ENCODE data around the gene PRICKLE1. TPM values are rescaled to one million over a fixed set of nuclear protein-coding genes. Genes with fewer than 3 reads are reported as not detected.

The PRICKLE1 gene
- total and polyA plus RNA-seq, 2 donors (not counting 3 experiments of a cell fraction or from before 2014, with no cell fraction given) = 34.3 to 86.0 TPM

DNA sequence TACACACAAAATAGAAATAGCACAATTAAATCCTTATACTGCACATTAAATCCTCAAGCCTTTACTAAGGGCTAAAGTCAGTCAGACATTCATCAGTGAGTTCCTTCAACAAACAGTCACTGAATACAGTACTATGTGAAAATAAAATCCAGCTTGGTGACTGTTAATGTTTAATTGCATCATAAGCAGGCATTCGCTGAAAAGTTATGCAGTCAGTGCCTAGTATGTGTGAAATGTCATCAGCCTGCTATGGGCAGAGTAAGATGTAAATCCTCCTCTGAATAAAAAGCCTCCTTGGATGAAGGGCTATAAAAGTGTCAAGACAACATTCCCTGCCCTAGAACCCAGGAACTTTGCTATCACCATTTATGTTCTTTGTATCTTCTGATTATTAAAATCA is 116.4 kb downstream of the PRICKLE1 start:
- no peaks in the 10 kb centered on the region for H3K9me3 ChIP-seq (replicated peaks; ENCODE audit: control insufficient read depth, insufficient read depth, low read length)
- DNase-seq (ENCODE audit: low read depth, low spot score) (no peak), FAIRE-seq (no peak)
- peaks cover 63% of the 10 kb centered on the region for H3K4me1 ChIP-seq (ENCODE audit: control insufficient read depth, extremely low read depth, insufficient read depth, low read length)
- TF ChIP-seq MYC (IDR thresholded peaks at IDR 0.05; ENCODE audit: low read depth, low read length) = no peak
- TF ChIP-seq POLR2A (IDR thresholded peaks at IDR 0.05; ENCODE audit: low read depth, low read length) = no peak
- TF ChIP-seq JUN (IDR thresholded peaks at IDR 0.05; ENCODE audit: borderline replicate concordance, insufficient read depth, insufficient read length, low read depth) = no peak
- TF ChIP-seq GATA2 (IDR thresholded peaks at IDR 0.05; ENCODE audit: insufficient read depth, insufficient read length, low read depth, low read length) = no peak
- TF ChIP-seq FOS (IDR thresholded peaks at IDR 0.05; ENCODE audit: borderline replicate concordance, insufficient read depth, low read length) = no peak
- no peak for TF ChIP-seq POLR2AphosphoS5 (IDR thresholded peaks at IDR 0.05; ENCODE audit: insufficient read depth, low read depth, low read length)
- TF ChIP-seq MAX (IDR thresholded peaks at IDR 0.05; ENCODE audit: insufficient read depth, insufficient read length) = no peak
- TF ChIP-seq EZH2 (IDR thresholded peaks at IDR 0.05; ENCODE audit: borderline replicate concordance, low read depth, low read length, severe bottlenecking) = no peak
- TF ChIP-seq, protein P1, sequence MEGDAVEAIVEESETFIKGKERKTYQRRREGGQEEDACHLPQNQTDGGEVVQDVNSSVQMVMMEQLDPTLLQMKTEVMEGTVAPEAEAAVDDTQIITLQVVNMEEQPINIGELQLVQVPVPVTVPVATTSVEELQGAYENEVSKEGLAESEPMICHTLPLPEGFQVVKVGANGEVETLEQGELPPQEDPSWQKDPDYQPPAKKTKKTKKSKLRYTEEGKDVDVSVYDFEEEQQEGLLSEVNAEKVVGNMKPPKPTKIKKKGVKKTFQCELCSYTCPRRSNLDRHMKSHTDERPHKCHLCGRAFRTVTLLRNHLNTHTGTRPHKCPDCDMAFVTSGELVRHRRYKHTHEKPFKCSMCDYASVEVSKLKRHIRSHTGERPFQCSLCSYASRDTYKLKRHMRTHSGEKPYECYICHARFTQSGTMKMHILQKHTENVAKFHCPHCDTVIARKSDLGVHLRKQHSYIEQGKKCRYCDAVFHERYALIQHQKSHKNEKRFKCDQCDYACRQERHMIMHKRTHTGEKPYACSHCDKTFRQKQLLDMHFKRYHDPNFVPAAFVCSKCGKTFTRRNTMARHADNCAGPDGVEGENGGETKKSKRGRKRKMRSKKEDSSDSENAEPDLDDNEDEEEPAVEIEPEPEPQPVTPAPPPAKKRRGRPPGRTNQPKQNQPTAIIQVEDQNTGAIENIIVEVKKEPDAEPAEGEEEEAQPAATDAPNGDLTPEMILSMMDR (IDR thresholded peaks at IDR 0.05; ENCODE audit: extremely low read depth in 1 of 2, insufficient read depth in 1 of 2, low read depth in 1 of 2, low read length in 2 of 2) = no peak
- intact Hi-C loops (cut with micrococcal nuclease) (no loop called here), dilution Hi-C loops (cut with MboI; ENCODE audit: extremely low pct_ligation_motif_present, low sequenced_read_pairs) (no loop called here)
- no peaks in the 10 kb centered on the region for H3K9me1 ChIP-seq (replicated peaks; ENCODE audit: control insufficient read depth, extremely low read depth, insufficient read depth, low read length)
- no peak overlapping the region for H2AFZ ChIP-seq (ENCODE audit: low read depth, low read length)
- no TSS peak for BruUV-seq (replicated peaks)
- peaks cover 10 to 29% of the 10 kb centered on the region in 2 experiments for H3K36me3 ChIP-seq (ENCODE audit: control insufficient read depth in 2 of 2, extremely low read depth in 1 of 2, insufficient read depth in 2 of 2, low read length in 2 of 2)
- peak overlapping the region; percentile 52 for H3K27ac ChIP-seq (ENCODE audit: insufficient read depth, low read depth, low read length)
- H3K9ac ChIP-seq (replicated peaks; ENCODE audit: extremely low read depth, insufficient read depth, low read length) = peak overlapping the region; percentile 12
- H4K20me1 ChIP-seq (replicated peaks; ENCODE audit: control insufficient read depth, extremely low read depth, insufficient read depth, low read length) = peaks cover 10% of the 10 kb centered on the region
- no peaks in the 10 kb centered on the region for H3K27me3 ChIP-seq (ENCODE audit: control insufficient read depth in 2 of 2, insufficient read depth in 2 of 2, low read length in 2 of 2)
- H3K4me3 ChIP-seq (replicated peaks in 1 of 3; ENCODE audit: insufficient read depth in 1 of 3, low read depth in 1 of 3, low read length in 3 of 3) = no peak overlapping the region
- peak overlapping the region; percentile 42 for H3K4me2 ChIP-seq (ENCODE audit: insufficient read depth, low read length)
- POLR2A ChIA-PET = no interaction called here
- CTCF ChIA-PET = interaction anchor here (1.4 to 1.8 kb wide), 2 partner anchors 9 to 11 kb away, joined by 3 to 11 read pairs; no protein-coding TSS in a partner anchor
- peaks cover 72% of the 10 kb centered on the region for H3K79me2 ChIP-seq (ENCODE audit: control insufficient read depth, insufficient read depth, low read length)

All from endothelial cell of umbilical vein (primary cell).